H7 (cell line): ENCODE measurements around the gene SPATA33. TPM values are rescaled to one million over a fixed set of nuclear protein-coding genes. Genes with fewer than 3 reads are reported as not detected.
"Not testable (repeated sequence)": the region's sequence is repeated elsewhere in the genome, so short reads cannot be mapped to it uniquely, and the experiment has no call there.

Source experiments
- DNase-seq: peaks from one replicate; pipeline ENCODE4 v3.0.0; 2012
- H3K27me3 ChIP-seq: 2 replicates; pipeline ENCODE4 v1.6.0; 2011; ENCODE audit warnings: mild to moderate bottlenecking, low read length; ENCODE audit not compliant: control insufficient read depth, insufficient read depth
- H3K36me3 ChIP-seq: replicated peaks from 2 replicates; pipeline ENCODE4 v1.5.1; 2011; ENCODE audit warnings: low read length; ENCODE audit not compliant: control insufficient read depth, insufficient read depth
- H3K4me3 ChIP-seq: 2 replicates; pipeline ENCODE4 v1.5.1; 2011; ENCODE audit warnings: low read depth, mild to moderate bottlenecking, control low read depth, low read length, moderate library complexity; ENCODE audit not compliant: insufficient read depth
- total RNA-seq: library from RNA; depleted of rRNA; stranded (reverse); fragments of >200 nt; shearing (Covaris generic); gene quantifications from 2 replicates; pipeline ENCODE4 v1.2.3, GENCODE V29; 2014

Gene SPATA33
- total RNA-seq, 1 experiment from 2014 or later = 7.0 TPM

- H3K4me3 ChIP-seq = no peak overlapping the region
- no peaks in the 10 kb centered on the region for H3K27me3 ChIP-seq
- DNase-seq = no peak
- H3K36me3 ChIP-seq = peaks cover 3% of the 10 kb centered on the region
Observed at GRCh38 chr16:89691231-89691985, 33.8 kb downstream of the SPATA33 start.

- peaks cover 3% of the 10 kb centered on the region for H3K36me3 ChIP-seq
- H3K4me3 ChIP-seq = no peak overlapping the region
- no peaks in the 10 kb centered on the region for H3K27me3 ChIP-seq
- peak; percentile 66 for DNase-seq
Observed at GRCh38 chr16:89691986-89692569, 34.4 kb downstream of the SPATA33 start.

GRCh38 chr16:89693289-89693731 lies 35.7 kb downstream of the SPATA33 start:
- Histone ChIP-seq H3K27me3 (no peaks in the 10 kb centered on the region), H3K36me3 (peaks cover 3% of the 10 kb centered on the region), H3K4me3 (no peak overlapping the region)
- DNase-seq = no peak

GRCh38 chr16:89693931-89694783 lies 36.5 kb downstream of the SPATA33 start:
- Histone ChIP-seq H3K36me3 (peaks cover 3% of the 10 kb centered on the region), H3K27me3 (no peaks in the 10 kb centered on the region), H3K4me3 (no peak overlapping the region)
- peak; percentile 59 for DNase-seq

- H3K36me3 ChIP-seq, DNase-seq, H3K4me3 ChIP-seq, H3K27me3 ChIP-seq: not testable (repeated sequence)
Observed at GRCh38 chr16:89694784-89695085, 37.1 kb downstream of the SPATA33 start.

GRCh38 chr16:89695086-89695874 lies 37.6 kb downstream of the SPATA33 start:
- DNase-seq = peak; percentile 62
- Histone ChIP-seq H3K36me3 (peaks cover 3% of the 10 kb centered on the region), H3K27me3 (no peaks in the 10 kb centered on the region), H3K4me3 (no peak overlapping the region)

GRCh38 chr16:89695875-89696669 lies 38.4 kb downstream of the SPATA33 start:
- H3K36me3 ChIP-seq = peaks cover 3% of the 10 kb centered on the region
- peaks cover 2% of the 10 kb centered on the region; the same call in 1 of the 2 replicates for H3K27me3 ChIP-seq
- H3K4me3 ChIP-seq = no peak overlapping the region
- DNase-seq = peak; percentile 58

- H3K27me3 ChIP-seq = peaks cover 2% of the 10 kb centered on the region; the same call in 1 of the 2 replicates
- DNase-seq = peak; percentile 65
- peaks cover 3% of the 10 kb centered on the region for H3K36me3 ChIP-seq
Observed at GRCh38 chr16:89696670-89697128, 39.1 kb downstream of the SPATA33 start.

GRCh38 chr16:89697161-89697615 lies 39.6 kb downstream of the SPATA33 start:
- H3K36me3 ChIP-seq = peaks cover 3% of the 10 kb centered on the region
- peak; percentile 63 for DNase-seq
- H3K27me3 ChIP-seq = peaks cover 2% of the 10 kb centered on the region; the same call in 1 of the 2 replicates
- no peak overlapping the region for H3K4me3 ChIP-seq

More at GRCh38 chr16:89696670-89697128, 39.1 kb downstream of the SPATA33 start:
- no peak overlapping the region for H3K4me3 ChIP-seq

- Histone ChIP-seq H3K4me3 (no peak overlapping the region), H3K27me3 (peaks cover 2% of the 10 kb centered on the region; the same call in 1 of the 2 replicates), H3K36me3 (peaks cover 2% of the 10 kb centered on the region)
- peak; percentile 61 for DNase-seq
Observed at GRCh38 chr16:89697616-89698331, 40.1 kb downstream of the SPATA33 start.

- not testable (repeated sequence) for DNase-seq, H3K4me3 ChIP-seq, H3K27me3 ChIP-seq, H3K36me3 ChIP-seq
Observed at GRCh38 chr16:89698717-89699116, 41.1 kb downstream of the SPATA33 start.

GRCh38 chr16:89699629-89700099 lies 42.0 kb downstream of the SPATA33 start:
- not testable (repeated sequence) for DNase-seq, H3K4me3 ChIP-seq, H3K36me3 ChIP-seq, H3K27me3 ChIP-seq
